AG09319 (cell line): ENCODE results near the gene CACNB4.

ENCODE experiments used
- DNase-seq: peaks from one replicate; pipeline ENCODE4 v3.0.0-alpha.2; 2010; ENCODE audit warnings: low read depth; ENCODE audit errors: extremely low read depth
- TF ChIP-seq, protein P1 (sequence below): IDR thresholded peaks from 2 replicates; pipeline ENCODE4 v1.5.1; 2011; ENCODE audit warnings: low read depth, mild to moderate bottlenecking, inconsistent platforms, low read length, moderate library complexity

CACNB4 gene

DNA sequence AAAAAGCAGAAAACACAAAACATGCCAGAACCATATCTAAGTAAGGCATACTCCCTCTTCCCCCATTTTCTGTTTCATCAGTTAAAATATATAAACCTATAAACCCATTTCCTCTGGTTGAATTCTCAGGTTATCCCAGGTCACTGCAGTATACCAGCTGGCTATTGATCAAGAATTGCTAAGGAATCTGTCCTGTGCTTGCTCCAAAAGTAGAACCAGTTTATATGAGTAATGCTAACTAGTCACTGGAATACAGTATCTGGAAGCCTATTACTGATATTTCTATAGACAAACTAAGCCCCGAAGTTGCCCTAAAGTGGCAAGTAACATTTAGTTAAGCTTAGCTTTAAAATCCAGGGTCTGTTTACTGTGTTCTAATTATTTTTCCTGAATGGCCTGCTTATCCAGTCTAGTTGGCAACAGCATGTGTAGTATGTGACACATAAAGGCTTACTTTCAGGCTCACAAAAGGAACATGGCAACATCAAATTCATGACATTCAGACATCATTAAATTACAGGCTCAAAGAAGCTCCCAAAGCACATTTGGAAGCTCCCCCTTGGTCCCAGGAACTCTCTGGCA, 167.7 kb downstream of the CACNB4 start:
- DNase-seq: no peak
- TF ChIP-seq, protein P1, sequence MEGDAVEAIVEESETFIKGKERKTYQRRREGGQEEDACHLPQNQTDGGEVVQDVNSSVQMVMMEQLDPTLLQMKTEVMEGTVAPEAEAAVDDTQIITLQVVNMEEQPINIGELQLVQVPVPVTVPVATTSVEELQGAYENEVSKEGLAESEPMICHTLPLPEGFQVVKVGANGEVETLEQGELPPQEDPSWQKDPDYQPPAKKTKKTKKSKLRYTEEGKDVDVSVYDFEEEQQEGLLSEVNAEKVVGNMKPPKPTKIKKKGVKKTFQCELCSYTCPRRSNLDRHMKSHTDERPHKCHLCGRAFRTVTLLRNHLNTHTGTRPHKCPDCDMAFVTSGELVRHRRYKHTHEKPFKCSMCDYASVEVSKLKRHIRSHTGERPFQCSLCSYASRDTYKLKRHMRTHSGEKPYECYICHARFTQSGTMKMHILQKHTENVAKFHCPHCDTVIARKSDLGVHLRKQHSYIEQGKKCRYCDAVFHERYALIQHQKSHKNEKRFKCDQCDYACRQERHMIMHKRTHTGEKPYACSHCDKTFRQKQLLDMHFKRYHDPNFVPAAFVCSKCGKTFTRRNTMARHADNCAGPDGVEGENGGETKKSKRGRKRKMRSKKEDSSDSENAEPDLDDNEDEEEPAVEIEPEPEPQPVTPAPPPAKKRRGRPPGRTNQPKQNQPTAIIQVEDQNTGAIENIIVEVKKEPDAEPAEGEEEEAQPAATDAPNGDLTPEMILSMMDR: no peak

DNA sequence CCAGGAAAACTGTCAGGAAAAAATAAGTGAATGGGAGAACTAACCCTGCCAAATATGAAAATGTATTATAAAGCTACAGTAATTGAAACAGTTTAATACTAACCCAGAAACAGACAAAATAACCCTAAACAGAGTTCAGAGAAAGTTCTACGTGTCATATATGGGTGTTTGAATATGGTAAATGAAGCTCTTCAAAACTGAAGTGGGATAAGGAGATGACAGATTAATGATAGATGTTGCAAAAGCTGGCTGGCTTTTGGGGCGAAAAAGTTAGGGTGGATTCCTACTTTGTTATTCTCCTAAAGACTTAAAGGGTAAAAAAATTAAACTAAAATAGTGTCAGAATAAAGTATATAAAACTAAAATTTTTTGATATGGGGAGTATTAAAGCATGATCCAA, 168.8 kb downstream of the CACNB4 start:
- no peak for DNase-seq
- TF ChIP-seq, protein P1: no peak

DNA sequence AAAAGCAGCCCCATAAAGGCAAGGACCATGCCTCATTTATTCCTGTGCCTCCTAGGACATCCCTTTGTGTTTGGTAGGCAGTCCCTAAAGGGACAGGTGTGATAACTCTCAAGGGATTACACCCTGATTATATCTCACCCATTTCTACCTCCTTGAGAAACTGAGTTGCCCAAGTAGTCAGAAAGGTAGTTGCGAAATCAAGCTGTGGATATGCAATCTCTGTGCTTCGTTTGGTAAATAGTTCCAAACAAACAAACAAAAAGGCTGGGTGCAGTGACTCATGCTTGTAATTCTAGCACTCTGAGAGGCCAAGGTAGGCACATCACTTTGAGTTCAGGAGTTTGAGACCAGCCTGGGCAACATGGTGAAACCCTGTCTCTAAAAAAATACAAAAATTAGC, 170.5 kb downstream of the CACNB4 start:
- TF ChIP-seq, protein P1: no peak
- DNase-seq: no peak

DNA sequence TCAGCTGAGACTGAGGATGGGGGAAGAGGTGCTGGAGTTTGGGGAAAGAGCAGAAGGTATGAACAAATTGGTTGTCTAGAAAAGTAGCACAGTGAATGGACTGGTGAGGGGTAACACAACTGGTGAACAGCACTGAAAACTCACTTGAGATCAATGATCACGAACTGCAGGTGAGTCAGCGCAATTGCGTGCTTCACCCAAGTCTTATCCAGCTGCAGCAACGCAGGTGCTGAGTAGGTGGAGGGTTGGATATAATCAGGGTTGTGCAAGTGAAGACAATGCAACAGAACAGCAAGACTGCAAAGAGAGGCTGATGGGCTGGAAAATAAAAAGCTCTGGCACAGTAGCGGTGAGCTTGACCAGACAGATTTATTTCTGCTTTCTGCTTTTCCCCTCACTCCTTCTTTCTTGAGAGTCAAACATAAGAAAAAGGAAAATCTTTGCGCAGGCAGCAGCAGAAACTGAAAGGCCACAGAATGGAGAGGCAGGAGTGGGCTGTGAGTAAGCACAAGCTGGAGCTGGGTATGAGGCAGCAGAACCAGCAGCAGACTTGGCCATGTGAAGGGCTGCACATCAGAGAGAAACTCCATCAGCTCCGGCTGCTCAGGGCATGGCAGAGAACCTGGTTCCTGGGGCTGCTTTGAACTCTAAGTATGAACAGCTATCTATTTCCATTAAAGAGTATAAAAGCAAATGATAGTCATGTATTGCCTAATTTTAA, 171.2 kb downstream of the CACNB4 start:
- TF ChIP-seq, protein P1: no peak
- DNase-seq: no peak

DNA sequence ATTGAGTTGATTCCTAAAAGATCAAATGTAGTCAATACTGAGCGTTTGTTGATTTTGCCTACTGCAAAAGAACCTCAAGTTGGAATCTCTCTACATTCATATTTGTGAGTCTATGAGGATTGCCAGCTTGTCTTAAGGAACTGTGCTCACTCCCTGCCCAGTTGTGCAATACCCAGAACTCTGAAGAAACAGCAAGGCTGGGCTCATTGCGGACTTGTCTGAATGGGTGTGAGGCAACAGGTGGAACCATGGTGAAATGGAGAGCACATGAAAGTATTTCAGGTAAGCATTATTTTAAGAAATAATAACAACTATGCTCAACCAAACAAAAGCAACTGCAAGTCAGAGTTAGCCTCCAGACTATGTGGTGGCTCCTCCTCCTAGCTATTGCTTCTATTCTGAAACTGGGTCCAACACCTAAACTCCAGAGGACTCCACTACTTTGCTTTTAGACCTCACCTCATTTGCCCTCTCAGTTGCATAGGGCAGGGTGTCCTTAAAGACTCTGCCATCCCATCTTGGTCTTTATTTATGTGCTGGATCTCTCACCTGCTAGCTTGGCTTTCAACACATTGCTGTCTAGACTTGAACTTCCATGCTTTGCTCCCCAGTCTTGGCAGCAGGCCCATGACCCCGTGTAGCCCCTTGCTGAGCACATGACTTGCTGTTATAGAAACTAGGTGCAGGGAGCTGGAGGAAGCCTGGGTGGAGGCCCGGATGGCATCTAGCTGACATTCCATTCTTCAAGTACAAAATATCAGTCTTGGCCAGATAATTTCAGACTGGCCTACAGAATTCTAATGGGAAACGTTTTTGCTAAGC, 175.8 kb downstream of the CACNB4 start:
- TF ChIP-seq, protein P1: no peak
- DNase-seq: no peak

DNA sequence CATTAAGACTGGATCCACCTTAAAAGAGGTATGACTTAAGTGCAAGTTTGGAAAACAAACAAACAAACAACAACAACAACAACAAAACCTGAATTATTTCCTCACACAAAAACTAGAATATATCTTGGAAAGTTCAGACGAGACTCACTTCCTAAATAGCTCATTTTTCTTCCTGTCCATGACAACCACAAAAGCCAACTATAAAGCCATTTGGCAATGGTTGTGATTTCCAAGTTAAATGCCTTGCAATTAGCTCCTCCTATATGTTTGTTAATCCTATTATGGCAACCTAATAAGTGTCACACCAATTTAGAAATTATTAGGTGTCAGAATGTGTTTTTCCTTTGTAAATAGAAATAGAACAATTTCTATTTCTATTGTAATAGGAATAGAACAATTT, 179.1 kb downstream of the CACNB4 start:
- TF ChIP-seq, protein P1: no peak
- DNase-seq: no peak

DNA sequence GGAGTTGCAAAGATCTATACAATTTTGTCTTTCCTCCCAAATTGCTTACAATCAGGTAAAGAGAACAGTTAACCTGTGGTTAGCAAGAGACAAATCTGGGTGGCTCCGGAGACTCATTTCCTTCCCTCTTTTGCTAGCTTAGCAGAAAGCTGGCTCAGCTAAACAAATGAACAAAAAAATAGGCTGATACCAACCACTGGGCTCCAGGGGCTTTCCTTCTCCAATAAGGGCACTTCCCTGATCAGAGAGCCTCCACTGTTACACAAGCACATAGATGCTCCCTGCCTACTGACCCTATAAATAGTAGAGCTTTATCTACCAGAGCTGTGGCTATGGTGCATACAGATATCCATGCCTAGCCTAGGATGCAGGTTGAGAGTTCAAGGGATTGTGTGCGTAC, 180.5 kb downstream of the CACNB4 start:
- TF ChIP-seq, protein P1: no peak
- no peak for DNase-seq
